Anterior cingulate cortex (tissue), 58 donors: Measurements from ENCODE around the gene HLA-DQB1.
A peak's percentile ranks its signal among the peaks of the same experiment; 100 is the strongest.
"Not testable (repeated sequence)": the region's sequence is repeated elsewhere in the genome, so short reads cannot be mapped to it uniquely, and the experiment has no call there.

Experiments
- DNase-seq, 58 donors: peaks; one replicate each; lab custom pipeline; 2025; lab: John Stamatoyannopoulos, UW

HLA-DQB1 gene

GRCh38 chr6:32664354-32664753 is 2.1 kb downstream of the HLA-DQB1 start:
- DNase-seq = no peak

GRCh38 chr6:32662836-32663235 is 3.6 kb downstream of the HLA-DQB1 start:
- no peak for DNase-seq

- no peak for DNase-seq
Observed at GRCh38 chr6:32662099-32662498, 4.4 kb downstream of the HLA-DQB1 start.

GRCh38 chr6:32659856-32660595 is 6.4 kb downstream of the HLA-DQB1 start:
- no peak for DNase-seq

- DNase-seq = no peak
Observed at GRCh38 chr6:32658268-32658897, 8.1 kb downstream of the HLA-DQB1 start.

GRCh38 chr6:32657819-32658218 is 8.6 kb downstream of the HLA-DQB1 start:
- not testable (repeated sequence) for DNase-seq

- DNase-seq = not testable (repeated sequence)
Observed at GRCh38 chr6:32657329-32657728, 9.1 kb downstream of the HLA-DQB1 start.

- no peak for DNase-seq
Observed at GRCh38 chr6:32655203-32655710, 11.2 kb downstream of the HLA-DQB1 start.

- DNase-seq = no peak
Observed at GRCh38 chr6:32645047-32645703, 21.3 kb downstream of the HLA-DQB1 start.

- DNase-seq = no peak
Observed at GRCh38 chr6:32643904-32644303, 22.6 kb downstream of the HLA-DQB1 start.

GRCh38 chr6:32642720-32643106 is 23.7 kb downstream of the HLA-DQB1 start:
- no peak for DNase-seq

- not testable (repeated sequence) for DNase-seq
Observed at GRCh38 chr6:32641785-32642719, 24.4 kb downstream of the HLA-DQB1 start.

- no peak for DNase-seq
Observed at GRCh38 chr6:32641122-32641521, 25.3 kb downstream of the HLA-DQB1 start.

GRCh38 chr6:32639440-32640394 is 26.7 kb downstream of the HLA-DQB1 start:
- DNase-seq = no peak

- DNase-seq = no peak
Observed at GRCh38 chr6:32638532-32639219, 27.8 kb downstream of the HLA-DQB1 start.

GRCh38 chr6:32637883-32638282 is 28.6 kb downstream of the HLA-DQB1 start:
- no peak for DNase-seq

GRCh38 chr6:32637219-32637880 is 29.1 kb downstream of the HLA-DQB1 start, which contains the start of gene HLA-DQA1:
TSS of gene HLA-DQA1 (plus strand) at chr6:32637406. CDS start at chr6:32637459, 53 bp downstream.
- peak in 2 of 58 donors; percentile 0 to 18 for DNase-seq
